ENCODE data around the gene ARHGAP6.
"Not testable (repeated sequence)": the region's sequence is repeated elsewhere in the genome, so short reads cannot be mapped to it uniquely, and the experiment has no call there.

The ARHGAP6 gene

DNA sequence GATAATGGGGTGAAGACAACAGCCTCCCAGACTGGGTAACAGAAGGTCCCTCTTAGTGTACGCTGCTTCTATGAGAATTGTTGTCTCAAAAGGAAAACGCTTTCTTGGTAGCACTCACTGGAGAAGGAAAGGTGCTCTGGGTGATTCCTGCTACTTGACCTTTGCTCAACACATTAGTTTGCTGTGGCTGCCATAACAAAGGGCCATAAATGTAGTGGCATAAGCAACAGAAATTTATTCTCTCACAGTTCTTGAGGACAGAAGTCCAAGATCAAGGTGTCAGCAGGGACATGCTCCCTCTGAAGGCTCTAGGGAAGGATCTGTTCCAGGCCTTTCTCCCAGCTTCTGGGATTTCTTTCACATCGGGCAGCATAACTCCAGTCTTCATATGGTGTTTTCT lies 535.6 kb downstream of the ARHGAP6 start:
- DNase-seq, result no peak

DNA sequence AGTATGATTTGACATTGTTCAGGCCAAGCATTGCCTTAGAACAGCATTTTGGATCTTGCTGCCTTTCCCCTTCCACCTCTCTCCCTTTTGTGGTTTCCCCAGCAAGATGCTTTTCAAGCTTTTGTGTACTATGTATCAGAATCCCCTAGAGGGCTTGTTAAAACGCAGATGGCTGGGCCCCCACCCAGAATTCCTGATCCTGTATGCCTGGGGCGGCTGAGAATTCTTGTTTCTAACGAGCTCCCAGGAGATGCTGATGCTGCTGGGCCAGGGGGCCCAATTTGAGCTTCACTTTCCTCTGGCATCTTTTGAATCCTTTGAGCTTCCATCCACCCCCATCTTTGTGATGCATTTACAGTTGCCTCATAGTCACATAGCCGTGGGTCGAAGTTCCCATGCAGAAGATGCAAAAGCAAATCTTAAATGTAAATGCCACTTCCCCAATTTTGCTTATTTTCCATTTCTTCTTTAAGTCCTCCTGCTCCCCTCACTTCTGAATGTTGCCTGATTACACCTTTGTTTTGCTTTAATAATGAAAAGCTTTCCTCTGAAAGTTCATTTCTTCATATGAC lies 536.1 kb downstream of the ARHGAP6 start:
- no peak for DNase-seq

DNA sequence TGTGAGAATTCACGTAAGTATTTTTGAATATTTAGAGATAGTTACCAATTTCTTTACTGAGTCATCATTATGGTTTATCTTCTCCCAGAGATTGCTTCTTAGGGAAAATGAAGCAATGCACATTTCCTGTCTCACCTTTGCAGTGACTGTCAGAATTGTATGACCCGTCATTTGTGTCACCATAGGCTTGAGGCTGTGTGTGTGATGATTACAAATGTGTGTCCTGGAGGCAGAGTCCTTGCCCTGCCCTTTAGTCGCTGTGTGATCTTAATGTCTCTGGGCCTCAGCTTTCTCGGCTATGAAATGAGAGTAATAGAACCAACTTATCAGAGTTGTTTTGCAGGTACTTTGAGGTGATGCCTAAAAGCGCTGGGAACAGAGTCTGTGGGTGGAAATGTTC lies 540.7 kb downstream of the ARHGAP6 start:
- no peak for DNase-seq

DNA sequence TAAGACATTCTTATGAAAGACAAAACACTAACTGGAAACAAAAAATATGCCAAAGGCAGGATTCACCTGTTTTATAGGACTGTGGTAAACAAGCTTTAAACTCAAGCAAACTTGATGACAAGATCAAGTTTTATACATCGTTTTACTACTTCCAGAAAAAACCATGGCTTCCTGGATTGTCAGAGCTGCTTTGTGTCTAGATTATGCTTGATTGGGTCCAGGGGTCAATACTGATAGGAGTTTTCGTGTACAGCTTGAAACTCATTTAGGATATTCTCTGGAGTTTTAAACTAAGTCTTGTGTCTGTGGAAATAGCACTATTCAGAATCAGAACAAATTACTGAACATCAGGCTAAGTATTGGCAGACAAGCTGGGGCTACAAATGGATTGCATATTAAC lies 541.6 kb downstream of the ARHGAP6 start:
- no peak for DNase-seq

DNA sequence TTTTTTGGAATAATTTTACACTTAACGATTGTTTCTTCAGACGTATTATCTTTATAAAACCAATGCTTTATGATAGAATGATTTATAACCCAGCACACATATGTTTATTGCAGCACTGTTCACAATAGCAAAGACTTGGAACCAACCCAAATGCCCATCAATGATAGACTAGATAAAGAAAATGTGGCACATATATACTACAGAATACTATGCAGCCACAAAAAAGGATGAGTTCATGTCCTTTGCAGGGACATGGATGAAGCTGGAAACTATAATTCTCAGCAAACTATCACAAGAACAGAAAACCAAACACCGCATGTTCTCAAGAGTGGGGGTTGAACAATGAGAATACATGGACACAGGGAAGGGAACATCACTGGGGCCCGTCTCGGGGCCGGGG lies 542.6 kb downstream of the ARHGAP6 start:
- DNase-seq, result not testable (repeated sequence)

DNA sequence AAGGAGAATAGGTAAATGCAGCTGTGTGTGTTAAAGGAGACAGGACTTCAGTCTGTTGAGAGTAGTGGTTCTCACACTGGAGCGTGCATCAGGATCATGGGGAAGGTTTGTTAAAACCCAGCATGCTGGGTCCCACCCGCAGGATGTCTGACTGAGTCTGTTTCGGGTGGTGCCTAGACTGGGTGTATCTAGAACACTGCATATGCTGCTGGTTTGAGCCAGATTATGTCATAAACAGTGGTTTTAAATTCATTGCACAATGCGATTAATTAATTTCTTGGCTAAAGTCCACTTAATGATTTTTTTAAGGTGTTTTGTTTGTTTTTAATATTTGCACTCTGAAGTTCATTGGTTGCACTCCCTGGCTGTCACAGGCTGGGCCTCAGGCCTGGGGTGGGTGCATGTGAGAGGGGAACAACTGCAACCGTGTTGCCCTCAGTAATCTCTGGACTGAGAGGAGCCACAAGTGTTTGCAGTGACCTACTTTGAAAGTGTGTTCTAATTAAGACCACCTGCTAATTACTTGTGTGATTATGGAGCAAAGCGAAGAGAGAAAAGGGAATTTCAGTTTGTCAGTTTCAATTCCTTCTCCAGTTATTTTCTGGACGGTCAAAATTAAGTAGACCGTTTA lies 546.3 kb downstream of the ARHGAP6 start:
- DNase-seq, result no peak

DNA sequence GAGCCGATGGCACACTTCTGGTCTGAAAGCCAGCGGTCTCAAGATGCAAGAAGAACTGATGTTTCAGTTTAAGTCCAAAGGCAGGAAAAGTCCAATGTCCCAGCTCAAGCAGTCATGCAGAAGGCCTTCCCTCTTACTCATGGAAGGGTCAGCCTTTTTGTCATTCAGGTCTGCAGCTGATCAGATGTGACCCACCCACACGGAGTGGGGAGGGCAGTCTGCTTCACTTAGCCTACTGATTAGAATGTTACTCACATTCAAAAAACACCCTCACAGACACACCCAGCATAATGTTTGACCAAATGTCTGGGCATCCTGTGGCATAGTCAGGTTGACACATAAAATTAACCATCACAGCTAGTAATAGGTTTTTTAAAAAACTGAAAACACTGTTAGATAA lies 548.0 kb downstream of the ARHGAP6 start:
- no peak for DNase-seq

DNA sequence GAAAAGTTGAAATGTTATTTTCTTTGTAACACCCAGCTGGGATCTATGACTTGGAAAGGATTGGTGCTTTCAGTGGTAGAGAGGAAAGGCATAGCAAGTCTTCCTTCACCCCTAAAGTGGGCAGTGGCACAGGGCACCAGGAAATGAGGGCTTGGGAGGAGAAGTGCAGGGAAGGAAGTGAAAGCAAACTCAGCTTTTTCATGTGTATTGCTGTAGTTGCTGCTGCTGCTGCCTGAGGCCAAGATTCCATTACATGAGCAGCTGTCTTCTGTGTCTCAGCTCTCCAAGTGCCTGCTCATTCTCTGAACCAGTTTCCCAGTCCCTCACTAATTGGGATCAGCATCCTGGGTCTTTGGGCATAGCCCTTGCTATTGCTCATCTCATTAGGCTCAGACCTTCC lies 552.0 kb downstream of the ARHGAP6 start:
- no peak for DNase-seq

DNA sequence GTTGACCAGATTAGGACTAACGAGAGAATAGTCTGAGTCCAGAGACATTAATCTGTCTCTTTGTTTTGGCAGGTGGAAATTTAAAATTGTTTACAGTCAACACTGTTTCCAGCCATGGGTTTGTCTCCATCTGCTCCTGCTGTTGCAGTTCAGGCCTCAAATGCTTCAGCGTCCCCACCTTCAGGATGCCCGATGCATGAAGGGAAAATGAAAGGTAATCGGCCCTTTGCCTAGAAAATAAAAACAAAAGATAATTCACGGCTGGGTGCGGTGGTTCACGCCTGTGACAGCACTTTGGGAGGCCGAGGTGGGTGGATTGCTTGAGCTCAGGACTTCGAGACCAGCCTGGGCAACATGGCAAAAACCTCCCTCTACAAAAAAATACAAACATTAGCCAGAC lies 553.8 kb downstream of the ARHGAP6 start:
- no peak for DNase-seq

DNA sequence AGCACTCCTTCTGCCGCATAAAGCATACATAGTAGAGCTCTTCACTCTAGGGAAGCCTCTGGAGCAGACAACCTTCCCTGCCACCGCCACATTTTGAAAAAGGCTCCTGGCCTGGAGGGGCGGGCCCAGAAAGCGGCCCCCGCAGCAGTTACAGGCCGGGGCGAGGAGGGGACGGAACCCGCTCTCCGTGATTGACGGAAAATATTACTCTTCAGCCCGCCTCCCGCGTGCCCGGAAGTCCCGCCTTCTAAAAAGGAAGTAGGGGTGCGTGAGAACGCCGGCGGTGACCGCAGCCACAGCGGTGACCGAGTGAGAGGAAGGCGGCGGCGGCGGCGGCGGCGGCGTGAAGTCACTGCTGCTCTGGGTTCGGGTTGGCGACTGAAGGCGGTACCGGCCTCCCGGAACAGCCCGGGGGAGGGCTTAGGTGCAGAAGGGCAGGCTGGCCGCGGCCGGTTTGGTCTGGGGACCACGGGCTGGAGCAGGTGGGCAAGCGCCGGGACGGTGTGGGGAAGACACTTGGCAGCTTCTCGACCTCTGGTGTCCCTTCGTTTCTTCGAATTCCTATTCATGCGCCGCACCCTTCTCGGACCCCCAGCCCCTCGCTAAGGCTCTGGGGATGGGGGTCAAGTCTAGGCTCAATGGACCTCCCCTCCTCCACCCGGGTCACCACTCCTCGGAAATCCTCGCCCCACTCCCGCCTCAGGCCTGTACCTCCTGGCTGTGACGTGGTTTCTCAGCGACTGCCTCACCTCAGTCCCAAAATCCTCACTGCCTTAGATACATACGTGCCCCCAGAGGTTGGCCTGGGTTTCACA lies 554.5 kb downstream of the ARHGAP6 start, which contains the start of gene HCCS:
TSS of gene HCCS (plus strand) at position 296 of the 815 bp plus-strand sequence. CDS start 729 bp downstream, outside the sequence.
- peak; percentile 88 for DNase-seq

DNA sequence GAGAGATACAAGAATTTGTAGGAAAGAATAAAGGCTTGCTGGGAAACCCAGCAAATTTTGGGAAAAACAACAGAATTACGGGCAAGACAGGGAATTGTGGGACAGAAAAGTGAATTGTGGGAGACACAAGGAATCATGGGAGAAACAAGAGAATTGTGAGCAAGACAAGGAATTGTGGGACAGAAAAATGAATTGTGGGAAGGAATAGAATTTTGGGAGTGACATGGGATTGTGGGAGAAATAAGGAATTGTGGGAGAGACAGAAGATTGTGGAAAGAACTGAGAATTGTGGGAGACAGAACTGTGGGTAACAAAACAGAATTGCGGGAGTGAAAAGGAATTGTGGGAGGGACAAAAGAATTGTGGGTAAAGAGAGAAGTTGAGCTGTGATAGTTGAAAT lies 555.8 kb downstream of the ARHGAP6 start:
- DNase-seq, result no peak

DNA sequence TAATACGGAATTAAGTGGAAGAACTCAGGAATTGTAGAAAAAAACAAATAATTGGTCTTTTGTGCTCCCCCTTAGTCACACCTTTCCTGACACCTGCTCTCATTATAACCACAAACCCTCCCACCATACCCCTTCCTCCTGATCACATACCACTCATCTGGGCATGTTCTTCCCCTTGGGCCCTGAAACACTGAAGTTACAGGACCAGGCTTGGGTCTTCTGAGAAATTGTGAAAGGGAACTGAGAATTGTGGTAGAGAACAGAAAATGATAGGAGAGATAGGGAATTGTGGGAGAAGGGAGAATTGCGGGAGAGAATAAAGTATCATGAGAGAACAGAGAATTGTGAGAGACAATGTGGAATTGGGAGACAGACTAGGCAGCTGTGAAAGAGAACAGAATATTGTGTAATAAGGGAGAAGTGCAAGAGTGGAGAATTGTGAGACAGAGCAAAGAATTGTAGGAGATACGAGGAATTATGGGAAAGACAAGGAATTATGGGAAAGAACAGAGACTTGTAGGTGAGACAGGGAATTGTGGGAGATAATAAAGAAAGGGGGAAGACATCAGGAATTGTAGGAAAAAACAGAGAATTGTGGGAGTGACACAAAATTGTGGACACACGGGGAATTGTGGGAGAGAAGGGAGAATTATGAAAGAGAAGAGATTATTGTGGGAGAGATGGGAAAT lies 557.3 kb downstream of the ARHGAP6 start:
- no peak for DNase-seq

DNA sequence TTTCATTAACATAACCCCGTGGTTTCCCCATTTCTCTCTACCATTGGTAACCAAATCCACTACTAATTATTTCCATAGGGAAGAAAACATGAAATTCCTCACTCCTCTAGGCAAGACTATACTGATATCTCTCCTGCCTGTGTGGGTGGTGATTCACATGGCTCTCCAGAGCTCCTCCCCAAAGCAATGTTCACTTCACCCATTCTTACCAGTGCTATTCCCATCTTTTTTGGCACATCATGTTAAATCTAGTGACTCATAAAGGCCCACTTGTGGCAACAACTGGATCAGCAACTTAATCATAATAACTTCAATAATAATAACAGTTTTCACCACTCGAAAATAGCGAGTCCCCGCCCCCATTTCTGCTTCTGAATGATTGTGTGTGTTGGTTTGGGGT lies 560.6 kb downstream of the ARHGAP6 start:
- no peak for DNase-seq

DNA sequence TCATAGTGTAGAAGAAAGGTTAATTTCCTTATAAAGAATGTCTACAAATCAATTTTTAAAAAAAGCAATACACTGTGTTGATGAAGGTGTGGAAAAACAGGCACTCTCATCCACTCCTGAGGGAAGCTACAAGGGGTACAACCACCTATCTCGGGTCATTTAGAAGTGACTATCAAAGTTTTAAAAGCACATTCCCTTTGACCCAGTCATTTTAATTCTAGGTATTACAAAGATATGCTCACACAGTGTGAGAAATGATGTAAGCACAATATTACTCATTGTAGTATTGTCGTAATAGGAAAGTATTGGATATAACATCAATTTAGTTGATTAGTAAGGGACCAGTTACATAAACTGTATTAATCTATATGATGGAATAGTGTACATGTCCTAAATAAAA lies 562.0 kb downstream of the ARHGAP6 start:
- DNase-seq, result no peak

DNA sequence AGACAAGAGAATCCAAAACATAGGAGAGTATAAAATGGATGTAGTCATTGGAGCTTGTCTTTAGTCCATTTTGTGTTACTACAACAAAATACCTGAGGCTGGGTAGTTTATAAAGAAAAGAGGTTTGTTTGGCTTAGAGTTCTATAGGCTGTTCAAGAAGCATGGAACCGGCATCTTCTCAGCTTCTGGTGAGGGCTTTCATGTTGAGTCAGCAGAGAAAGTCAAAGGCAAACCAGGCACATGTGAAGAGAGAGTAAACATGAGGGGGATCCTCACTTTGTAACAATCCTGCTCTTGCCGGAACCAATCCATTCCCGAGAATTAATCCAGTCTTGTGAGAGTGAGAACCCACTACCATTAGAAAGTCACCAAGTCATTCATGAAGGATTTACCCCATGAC lies 562.7 kb downstream of the ARHGAP6 start:
- no peak for DNase-seq

DNA sequence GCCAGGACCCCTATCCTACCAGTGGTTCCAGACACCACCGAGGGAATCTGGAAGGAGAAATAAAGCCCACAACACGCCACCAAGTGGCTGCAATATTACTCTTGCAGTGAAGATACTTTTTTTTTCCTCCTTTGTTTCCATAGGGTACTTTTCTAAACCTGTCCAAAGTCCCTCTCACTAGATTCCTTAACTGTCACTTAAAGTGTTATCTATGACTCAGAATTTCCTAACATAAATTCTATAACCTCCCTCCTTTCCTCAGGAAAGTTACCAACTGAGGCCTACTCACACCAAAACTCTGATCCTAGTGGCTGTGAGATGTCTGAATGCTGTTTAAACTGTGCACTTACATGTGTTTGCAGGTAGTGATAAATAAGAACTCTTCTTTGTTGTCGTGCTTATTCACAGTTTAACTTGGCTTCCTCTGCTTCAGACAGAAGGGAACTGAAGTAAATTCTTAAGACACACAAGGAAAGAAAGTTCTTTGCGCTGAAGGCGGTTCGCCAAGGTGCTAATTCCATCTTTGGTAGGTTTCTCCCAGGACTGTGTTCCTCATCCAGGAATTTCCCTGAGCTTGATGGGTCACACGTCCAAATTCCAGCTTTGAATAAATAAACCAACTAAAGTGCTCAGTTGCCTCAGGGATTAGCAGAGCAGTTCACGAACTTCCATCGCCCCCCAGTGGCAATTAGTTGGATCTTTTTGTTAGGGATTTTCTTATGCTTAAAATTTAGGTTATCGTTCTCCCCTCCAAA lies 565.3 kb downstream of the ARHGAP6 start:
- DNase-seq, result no peak

DNA sequence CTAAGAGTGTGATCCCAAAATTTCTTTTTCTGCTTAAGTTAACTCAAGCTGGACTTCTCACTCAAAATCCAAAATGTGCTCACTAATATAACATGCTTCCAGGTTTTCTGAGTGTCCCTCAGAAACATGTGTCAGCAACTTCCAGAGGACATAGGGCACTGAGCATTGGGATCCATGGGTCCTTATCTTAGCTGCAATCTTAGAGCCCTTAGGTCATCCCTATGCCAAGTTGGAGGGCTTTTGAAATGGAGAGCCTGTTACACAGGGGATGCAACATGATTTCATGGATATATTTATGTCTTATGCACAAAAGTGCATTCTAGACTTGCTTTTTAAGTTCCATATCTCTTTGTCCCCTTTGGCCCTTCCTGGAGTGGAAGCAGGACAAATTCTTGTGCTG lies 566.3 kb downstream of the ARHGAP6 start:
- no peak for DNase-seq

DNA sequence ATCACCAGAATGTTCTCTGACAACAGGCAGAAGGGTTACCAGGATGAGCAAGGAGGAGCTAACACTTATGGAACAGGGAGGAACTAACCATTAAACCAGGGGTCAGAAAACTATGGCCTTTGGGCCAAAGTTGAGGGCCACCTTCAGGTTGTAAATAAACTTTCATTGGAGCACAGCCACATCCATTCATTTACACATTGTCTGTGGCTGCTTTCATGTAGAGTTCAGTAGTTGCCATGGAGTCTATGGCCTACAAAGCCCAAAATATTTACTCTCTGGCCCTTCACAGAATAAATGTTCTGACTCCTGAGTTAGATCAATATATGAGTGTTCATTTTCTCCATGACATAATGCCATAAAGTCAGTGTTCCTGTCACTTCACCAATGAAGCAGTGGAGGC lies 567.8 kb downstream of the ARHGAP6 start:
- no peak for DNase-seq

DNA sequence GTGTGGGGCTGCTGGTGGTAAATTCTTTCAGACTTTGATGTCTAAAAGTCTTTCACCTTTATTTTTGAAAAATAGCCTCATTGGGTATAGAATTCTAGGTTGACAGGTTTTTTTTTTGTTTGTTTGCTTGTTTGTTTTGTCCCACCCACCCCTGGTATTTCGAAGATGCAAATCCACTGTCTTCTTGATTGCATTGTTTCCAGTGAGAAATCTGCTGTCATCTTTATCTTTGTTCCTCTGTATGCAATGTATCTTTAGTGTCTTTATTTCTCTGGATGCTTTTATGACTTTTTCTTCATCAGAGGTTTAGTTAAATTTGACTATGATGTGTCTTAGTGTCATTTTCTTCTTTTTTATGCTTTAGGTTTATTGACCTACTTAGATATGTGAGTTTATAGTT lies 575.9 kb downstream of the ARHGAP6 start:
- DNase-seq, result no peak

Data from activated CD8-positive, alpha-beta memory T cell treated with anti-CD3 and anti-CD28 coated beads for 24 hours (primary cell).